Measurements from ENCODE around the gene ADGRB2. TPM values are rescaled to one million over a fixed set of nuclear protein-coding genes. Genes with fewer than 3 reads are reported as not detected.

ADGRB2 gene
- total and polyA plus RNA-seq, 2 donors from 2014 or later, result 3.2 to 5.3 TPM

DNA sequence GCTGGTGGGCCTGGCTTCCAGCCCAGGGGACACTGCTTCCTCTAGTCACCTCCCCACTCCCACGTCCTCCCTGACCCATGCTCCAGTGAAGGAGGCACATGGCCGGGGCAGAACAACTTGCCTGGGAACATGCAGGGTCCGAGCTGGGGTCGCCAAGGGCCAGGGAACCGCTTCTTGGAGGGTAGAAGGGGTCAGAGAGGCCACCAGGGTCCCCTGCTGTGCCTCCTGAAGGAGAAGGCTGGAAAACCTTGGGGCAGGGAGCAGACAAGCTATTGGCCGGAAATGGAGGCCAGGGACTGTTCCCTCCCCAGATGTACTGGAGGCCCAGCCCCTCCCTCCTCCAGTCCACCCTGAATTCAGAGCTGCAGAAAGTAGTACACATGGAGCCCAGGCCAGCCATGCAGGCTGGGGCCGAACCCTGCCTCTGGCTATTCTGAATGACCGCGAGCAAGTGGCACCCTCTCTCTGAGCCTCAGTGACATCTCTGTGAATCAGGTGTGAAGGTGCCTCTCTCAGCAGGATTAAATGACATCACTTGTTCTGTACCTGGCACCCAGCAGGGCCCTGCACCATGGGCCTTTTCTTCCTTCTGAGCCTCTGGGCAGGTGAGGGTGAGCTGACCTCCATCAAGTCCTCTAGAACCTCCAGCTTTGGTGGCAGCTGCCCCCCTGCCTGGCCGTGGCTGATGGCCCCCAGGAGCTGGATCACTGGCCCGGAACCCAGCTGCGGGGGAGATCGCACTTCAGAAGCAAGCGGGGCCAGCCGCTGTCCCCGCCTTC lies 35.9 kb upstream of the ADGRB2 start:
- Histone ChIP-seq H3K9me3 (ENCODE audit: control insufficient read depth in 2 of 3, insufficient read depth in 1 of 3, low read length in 3 of 3) (no peaks in the 10 kb centered on the region), H3K9ac (ENCODE audit: low read length in 3 of 3) (no peak overlapping the region), H3K4me3 (ENCODE audit: low read length in 3 of 3) (no peak overlapping the region), H3K27me3 (ENCODE audit: control insufficient read depth, insufficient read depth, low read length) (no peaks in the 10 kb centered on the region), H3K36me3 (ENCODE audit: control insufficient read depth in 2 of 3, insufficient read depth in 3 of 3, low read length in 3 of 3) (no peaks in the 10 kb centered on the region), H3K27ac (ENCODE audit: low read depth in 2 of 2, low read length in 2 of 2) (no peak overlapping the region), H3K4me1 (ENCODE audit: control insufficient read depth in 2 of 3, insufficient read depth in 2 of 3, low read depth in 1 of 3, low read length in 3 of 3) (no peaks in the 10 kb centered on the region)
- DNase-seq, result peak; percentile 29 to 60 (median 50)
- no peak for FAIRE-seq
- intact Hi-C loops (cut with DNase I), result no loop called here
- no peak for TF ChIP-seq CTCF (IDR thresholded peaks at IDR 0.05; ENCODE audit: borderline replicate concordance, extremely low read depth, insufficient read depth)

DNA sequence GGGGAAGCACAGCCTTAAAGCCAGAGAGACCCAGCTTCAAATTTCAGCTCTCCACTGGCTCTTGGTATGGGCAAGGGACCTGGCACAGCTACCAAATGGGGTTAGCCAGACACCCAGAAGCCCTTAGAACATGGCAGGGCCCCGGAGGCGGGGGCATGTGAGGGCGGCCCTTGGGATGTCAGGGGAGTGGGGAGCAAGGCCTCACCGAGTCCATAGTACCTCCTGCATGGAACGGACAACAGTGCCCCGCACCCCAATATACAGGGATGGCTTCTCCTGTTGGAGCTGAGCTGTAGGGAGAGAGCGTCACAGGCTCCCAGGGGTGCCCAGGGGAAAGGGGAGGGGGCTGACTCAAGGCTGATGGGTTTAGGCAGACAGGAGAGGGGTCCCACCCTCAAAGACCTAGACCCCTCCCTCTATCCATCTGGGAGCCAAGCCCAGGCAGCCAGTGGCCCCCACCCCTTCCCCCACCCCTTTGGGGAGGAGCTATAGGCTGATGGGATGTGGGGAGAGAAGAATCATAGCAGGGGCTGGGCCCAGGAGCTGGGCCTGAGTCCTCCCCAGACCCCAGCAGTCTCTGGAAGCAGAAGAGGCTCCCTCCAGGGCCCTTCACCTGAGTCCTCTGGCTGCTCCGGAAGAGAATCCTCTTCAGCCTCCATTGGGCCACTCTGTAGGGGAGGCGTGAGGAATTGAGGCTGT lies 35.2 kb upstream of the ADGRB2 start:
- FAIRE-seq (no peak), DNase-seq (peak in 1 of 5 donors; percentile 45)
- no peak overlapping the region for H3K27ac ChIP-seq (ENCODE audit: low read depth in 2 of 2, low read length in 2 of 2)
- intact Hi-C loops (cut with DNase I), result no loop called here
- no peak overlapping the region for H3K9ac ChIP-seq (ENCODE audit: low read length in 3 of 3)
- H3K4me3 ChIP-seq (ENCODE audit: low read length in 3 of 3), result no peak overlapping the region
- no peaks in the 10 kb centered on the region for H3K9me3 ChIP-seq (ENCODE audit: control insufficient read depth in 2 of 3, insufficient read depth in 1 of 3, low read length in 3 of 3)
- no peaks in the 10 kb centered on the region for H3K4me1 ChIP-seq (ENCODE audit: control insufficient read depth in 2 of 3, insufficient read depth in 2 of 3, low read depth in 1 of 3, low read length in 3 of 3)
- H3K36me3 ChIP-seq (ENCODE audit: control insufficient read depth in 2 of 3, insufficient read depth in 3 of 3, low read length in 3 of 3), result no peaks in the 10 kb centered on the region
- H3K27me3 ChIP-seq (ENCODE audit: control insufficient read depth, insufficient read depth, low read length), result no peaks in the 10 kb centered on the region
- TF ChIP-seq CTCF (IDR thresholded peaks at IDR 0.05; ENCODE audit: borderline replicate concordance, extremely low read depth, insufficient read depth), result no peak

DNA sequence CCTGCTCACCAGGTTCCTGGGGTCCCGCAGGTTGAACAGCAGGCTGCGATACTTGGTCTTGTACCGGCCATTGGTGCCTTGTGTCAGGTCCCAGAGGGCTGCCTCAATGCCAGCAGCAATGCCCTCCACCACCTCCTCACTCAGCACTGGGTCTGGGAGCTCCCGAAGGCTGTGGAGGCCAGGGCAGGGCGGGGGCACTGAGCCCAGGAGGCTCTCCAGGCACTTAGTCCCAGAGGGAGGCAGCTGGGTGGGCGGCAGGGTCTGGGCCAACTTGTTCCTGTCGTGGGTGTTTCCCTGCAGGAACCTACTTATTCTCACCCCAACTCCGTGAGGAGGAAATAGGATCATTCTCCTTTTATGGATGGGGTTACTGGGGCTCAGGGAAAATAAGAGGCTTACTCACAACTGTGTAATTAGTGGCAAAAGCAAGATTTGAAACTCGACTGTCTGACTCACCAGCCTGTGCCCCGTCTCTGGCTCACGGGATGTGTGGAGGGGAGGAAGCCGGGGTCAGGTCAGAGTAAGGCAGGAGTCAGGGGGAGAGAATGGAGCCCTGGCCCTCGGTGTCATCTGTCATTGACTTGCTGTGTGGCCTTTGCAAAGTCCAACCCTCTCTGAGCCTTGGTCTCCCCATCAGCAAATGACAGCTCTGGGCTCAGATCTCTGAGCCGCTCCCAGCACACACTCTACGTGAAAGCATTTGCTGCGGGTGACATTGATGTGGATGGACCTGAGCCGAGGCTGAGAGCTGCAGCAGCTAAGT lies 34.5 kb upstream of the ADGRB2 start:
- TF ChIP-seq CTCF (IDR thresholded peaks at IDR 0.05; ENCODE audit: borderline replicate concordance, extremely low read depth, insufficient read depth), result no peak
- H3K9me3 ChIP-seq (ENCODE audit: control insufficient read depth in 2 of 3, insufficient read depth in 1 of 3, low read length in 3 of 3), result no peaks in the 10 kb centered on the region
- no peak overlapping the region for H3K27ac ChIP-seq (ENCODE audit: low read depth in 2 of 2, low read length in 2 of 2)
- FAIRE-seq (no peak), DNase-seq (peak in 1 of 5 donors; percentile 70)
- H3K27me3 ChIP-seq (ENCODE audit: control insufficient read depth, insufficient read depth, low read length), result no peaks in the 10 kb centered on the region
- intact Hi-C loops (cut with DNase I), result no loop called here
- H3K4me1 ChIP-seq (ENCODE audit: control insufficient read depth in 2 of 3, insufficient read depth in 2 of 3, low read depth in 1 of 3, low read length in 3 of 3), result no peaks in the 10 kb centered on the region
- no peak overlapping the region for H3K4me3 ChIP-seq (ENCODE audit: low read length in 3 of 3)
- H3K9ac ChIP-seq (ENCODE audit: low read length in 3 of 3), result no peak overlapping the region
- H3K36me3 ChIP-seq (ENCODE audit: control insufficient read depth in 2 of 3, insufficient read depth in 3 of 3, low read length in 3 of 3), result no peaks in the 10 kb centered on the region

Measured in kidney (tissue), 14 donors.